NCI-H82 treated with DMSO at 0.1 percent for 48 hours (cell line): Measurements from ENCODE around the gene ZNF485.

Experiments
- DNase-seq: peaks from one replicate; lab custom pipeline; 2025; ENCODE audit not compliant: unreplicated experiment; lab: John Stamatoyannopoulos, UW

ZNF485 gene

GRCh38 chr10:43667317-43667731 is 61.1 kb downstream of the ZNF485 start:
- no peak for DNase-seq
